Uterus (tissue), 4 donors: ENCODE measurements around the gene TMPRSS11E. TPM values are rescaled to one million over a fixed set of nuclear protein-coding genes. Genes with fewer than 3 reads are reported as not detected.

Experiments used
- DNase-seq, 2 donors: peaks; one replicate each; pipeline ENCODE4 v3.0.0-alpha.2; 2019 to 2020
- H3K27ac ChIP-seq, 2 donors: fragments of 200-600 bp; sonication (generic); 1 replicate in 1 of 2; 2 replicates in 1 of 2; pipeline ENCODE4 v1.5.1; 2016 to 2018
- H3K27me3 ChIP-seq, 2 donors: fragments of 200-600 bp; sonication (generic); one replicate each; pipeline ENCODE4 v1.5.1; 2018 to 2019; ENCODE audit warnings: control low read depth in 1 of 2
- H3K36me3 ChIP-seq, 2 donors: fragments of 200-600 bp; sonication (generic); one replicate each; pipeline ENCODE4 v1.5.1; 2019; ENCODE audit warnings: control low read depth in 1 of 2
- H3K4me1 ChIP-seq, 2 donors: fragments of 200-600 bp; sonication (generic); one replicate each; pipeline ENCODE4 v1.5.1; 2018 to 2019; ENCODE audit warnings: control low read depth in 1 of 2
- H3K4me3 ChIP-seq, 2 donors: fragments of 200-600 bp; sonication (generic); 1 replicate in 1 of 2; 2 replicates in 1 of 2; pipeline ENCODE4 v1.5.1; 2018 to 2019; ENCODE audit warnings: mild to moderate bottlenecking in 1 of 2
- H3K9me3 ChIP-seq, 2 donors: fragments of 200-600 bp; sonication (generic); one replicate each; pipeline ENCODE4 v1.5.1; 2019; ENCODE audit warnings: control low read depth in 1 of 2
- POLR2A ChIP-seq, 2 donors: fragments of 450-650 bp; IDR thresholded peaks; one replicate each; pipeline ENCODE4 v1.6.1; 2016; ENCODE audit warnings: antibody characterized with exemption in 2 of 2, mild to moderate bottlenecking in 1 of 2, moderate library complexity in 1 of 2
- intact Hi-C: fragments of 100-400 bp; cut with DNase I; formaldehyde crosslinking; loops from one replicate; pipeline ENCODE4 v1.15.1; 2023; ENCODE audit warnings: low total_unique reads
- total RNA-seq, 4 donors: library from RNA; depleted of rRNA in 3 of 4; stranded (reverse); fragments of >200 nt in 3 of 4; gene quantifications; one replicate each; pipeline versions ENCODE4 v1.1.0 to v1.2.4, GENCODE V29; 2014 to 2023
- TF ChIP-seq, protein P1 (sequence below), 4 experiments: fragments of 200-600 bp in 2 of 4; fragments of 450-650 bp in 2 of 4; sonication (generic) in 2 of 4; IDR thresholded peaks; one replicate each; pipeline ENCODE4 v1.5.1; 2016 to 2019; ENCODE audit warnings: antibody characterized with exemption in 4 of 4, mild to moderate bottlenecking in 2 of 4, moderate library complexity in 1 of 4
- donor health status: DM: yes; HTN: yes; CAD: no.

The TMPRSS11E gene
- total RNA-seq, 4 donors from 2014 or later, result not detected

DNA sequence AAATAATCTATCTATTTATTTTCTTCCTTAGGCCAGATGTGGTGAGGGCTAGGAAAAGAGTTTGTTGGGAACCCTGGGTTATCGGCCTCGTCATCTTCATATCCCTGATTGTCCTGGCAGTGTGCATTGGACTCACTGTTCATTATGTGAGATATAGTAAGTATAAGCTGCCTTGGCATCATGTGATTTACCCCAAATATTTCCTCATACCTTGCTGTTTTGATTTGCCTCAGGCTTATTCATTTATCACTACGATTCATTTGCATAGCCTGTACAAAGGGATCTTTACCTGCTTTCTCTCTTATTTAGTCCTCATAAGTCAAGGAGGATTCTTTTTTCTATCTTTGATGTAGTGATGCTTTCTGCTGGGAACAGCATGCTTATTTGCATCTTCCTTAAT lies 14.5 kb downstream of the TMPRSS11E start:
- H3K9me3 ChIP-seq, result no peaks in the 10 kb centered on the region
- H3K4me1 ChIP-seq, result no peaks in the 10 kb centered on the region
- H3K27ac ChIP-seq, result no peak overlapping the region
- intact Hi-C loops, result no loop called here
- no peak for DNase-seq
- TF ChIP-seq, protein P1, sequence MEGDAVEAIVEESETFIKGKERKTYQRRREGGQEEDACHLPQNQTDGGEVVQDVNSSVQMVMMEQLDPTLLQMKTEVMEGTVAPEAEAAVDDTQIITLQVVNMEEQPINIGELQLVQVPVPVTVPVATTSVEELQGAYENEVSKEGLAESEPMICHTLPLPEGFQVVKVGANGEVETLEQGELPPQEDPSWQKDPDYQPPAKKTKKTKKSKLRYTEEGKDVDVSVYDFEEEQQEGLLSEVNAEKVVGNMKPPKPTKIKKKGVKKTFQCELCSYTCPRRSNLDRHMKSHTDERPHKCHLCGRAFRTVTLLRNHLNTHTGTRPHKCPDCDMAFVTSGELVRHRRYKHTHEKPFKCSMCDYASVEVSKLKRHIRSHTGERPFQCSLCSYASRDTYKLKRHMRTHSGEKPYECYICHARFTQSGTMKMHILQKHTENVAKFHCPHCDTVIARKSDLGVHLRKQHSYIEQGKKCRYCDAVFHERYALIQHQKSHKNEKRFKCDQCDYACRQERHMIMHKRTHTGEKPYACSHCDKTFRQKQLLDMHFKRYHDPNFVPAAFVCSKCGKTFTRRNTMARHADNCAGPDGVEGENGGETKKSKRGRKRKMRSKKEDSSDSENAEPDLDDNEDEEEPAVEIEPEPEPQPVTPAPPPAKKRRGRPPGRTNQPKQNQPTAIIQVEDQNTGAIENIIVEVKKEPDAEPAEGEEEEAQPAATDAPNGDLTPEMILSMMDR (IDR thresholded peaks at IDR 0.05), result no peak
- TF ChIP-seq POLR2A (IDR thresholded peaks at IDR 0.05), result no peak
- H3K36me3 ChIP-seq, result no peaks in the 10 kb centered on the region
- H3K27me3 ChIP-seq, result no peaks in the 10 kb centered on the region
- no peak overlapping the region for H3K4me3 ChIP-seq

GRCh38 chr4:68462691-68463090 lies 15.4 kb downstream of the TMPRSS11E start:
- H3K4me3 ChIP-seq, result no peak overlapping the region
- no peaks in the 10 kb centered on the region for H3K27me3 ChIP-seq
- intact Hi-C loops, result no loop called here
- no peak for DNase-seq
- H3K27ac ChIP-seq, result no peak overlapping the region
- no peaks in the 10 kb centered on the region for H3K4me1 ChIP-seq
- H3K9me3 ChIP-seq, result no peaks in the 10 kb centered on the region
- H3K36me3 ChIP-seq, result no peaks in the 10 kb centered on the region
- TF ChIP-seq, protein P1 (IDR thresholded peaks at IDR 0.05), result no peak
- TF ChIP-seq POLR2A (IDR thresholded peaks at IDR 0.05), result no peak

- Histone ChIP-seq H3K4me3 (no peak overlapping the region), H3K9me3 (no peaks in the 10 kb centered on the region), H3K4me1 (no peaks in the 10 kb centered on the region), H3K27me3 (no peaks in the 10 kb centered on the region), H3K36me3 (no peaks in the 10 kb centered on the region), H3K27ac (no peak overlapping the region)
- intact Hi-C loops, result no loop called here
- TF ChIP-seq, protein P1 (IDR thresholded peaks at IDR 0.05), result no peak
- TF ChIP-seq POLR2A (IDR thresholded peaks at IDR 0.05), result no peak
- DNase-seq, result no peak
Observed at GRCh38 chr4:68463796-68464195, 16.5 kb downstream of the TMPRSS11E start.

GRCh38 chr4:68465058-68465457 lies 17.8 kb downstream of the TMPRSS11E start:
- no peaks in the 10 kb centered on the region for H3K9me3 ChIP-seq
- TF ChIP-seq, protein P1 (IDR thresholded peaks at IDR 0.05), result no peak
- TF ChIP-seq POLR2A (IDR thresholded peaks at IDR 0.05), result no peak
- intact Hi-C loops, result no loop called here
- no peaks in the 10 kb centered on the region for H3K36me3 ChIP-seq
- DNase-seq, result no peak
- no peak overlapping the region for H3K4me3 ChIP-seq
- H3K4me1 ChIP-seq, result no peaks in the 10 kb centered on the region
- no peak overlapping the region for H3K27ac ChIP-seq
- H3K27me3 ChIP-seq, result no peaks in the 10 kb centered on the region

DNA sequence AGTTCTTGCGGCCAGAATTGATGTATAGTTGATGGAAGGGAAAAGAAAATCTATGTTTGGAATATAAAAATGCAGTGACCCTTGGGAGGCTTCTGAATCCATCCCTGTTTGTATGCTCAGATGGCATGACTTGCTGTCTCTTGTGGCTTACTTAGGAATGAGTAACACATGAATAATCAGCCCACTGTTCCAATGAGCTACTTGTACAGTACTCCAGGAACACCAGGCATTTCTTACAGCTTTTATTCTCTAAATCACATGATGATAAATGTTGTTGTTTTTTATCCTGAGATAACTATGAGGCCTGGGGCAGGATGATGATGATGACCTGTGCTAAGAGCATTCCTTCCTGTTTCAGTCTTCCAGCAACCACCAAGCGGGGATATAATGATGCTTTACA lies 18.9 kb downstream of the TMPRSS11E start:
- intact Hi-C loops, result no loop called here
- Histone ChIP-seq H3K27ac (no peak overlapping the region), H3K4me3 (no peak overlapping the region)

More for the DNA sequence above, 18.9 kb downstream of the TMPRSS11E start:
- DNase-seq, result no peak
- Histone ChIP-seq H3K27me3 (no peaks in the 10 kb centered on the region), H3K4me1 (no peaks in the 10 kb centered on the region), H3K9me3 (no peaks in the 10 kb centered on the region), H3K36me3 (no peaks in the 10 kb centered on the region)
- no peak for TF ChIP-seq POLR2A (IDR thresholded peaks at IDR 0.05)
- TF ChIP-seq, protein P1 (IDR thresholded peaks at IDR 0.05), result no peak
